ES-I3 (cell line): ENCODE measurements around the gene NR6A1.

Experiments
- H3K36me3 ChIP-seq: 2 replicates; pipeline ENCODE4 v1.6.1; 2013; ENCODE audit warnings: mild to moderate bottlenecking, low read length, control low read depth, moderate library complexity; ENCODE audit not compliant: insufficient read depth
- H3K4me1 ChIP-seq: 2 replicates; pipeline ENCODE4 v1.6.1; 2013; ENCODE audit warnings: mild to moderate bottlenecking, control low read depth, low read length; ENCODE audit not compliant: insufficient read depth
- H3K9ac ChIP-seq: 2 replicates; pipeline ENCODE4 v1.6.1; 2013; ENCODE audit warnings: low read depth, mild to moderate bottlenecking, low read length, moderate library complexity
- H3K9me3 ChIP-seq: 2 replicates; pipeline ENCODE4 v1.6.1; 2013; ENCODE audit warnings: mild to moderate bottlenecking, low read length, moderate library complexity; ENCODE audit not compliant: control insufficient read depth, insufficient read depth

NR6A1 gene

DNA sequence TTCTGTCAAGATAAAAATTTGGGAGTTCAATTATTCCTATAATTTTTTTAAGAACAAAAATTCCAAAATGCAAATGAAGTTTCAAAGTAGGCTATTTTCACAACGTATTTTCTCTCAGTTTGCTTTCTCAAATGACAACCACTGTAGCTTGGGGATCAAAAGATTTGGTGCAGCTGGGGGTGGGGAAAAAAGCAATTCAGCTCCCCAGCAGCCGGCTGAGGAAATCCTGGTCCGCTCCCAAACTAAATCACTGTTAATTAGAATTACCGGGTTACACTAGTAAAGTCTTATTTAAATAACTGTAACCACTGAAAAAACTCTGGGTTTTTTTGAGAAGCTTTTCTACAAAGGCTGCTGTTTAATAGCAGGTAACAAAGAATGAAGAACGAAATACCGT lies 5.7 kb downstream of the NR6A1 start:
- H3K4me1 ChIP-seq, result peaks cover 68% of the 10 kb centered on the region
- no peaks in the 10 kb centered on the region for H3K9me3 ChIP-seq
- H3K9ac ChIP-seq, result no peak overlapping the region
- no peaks in the 10 kb centered on the region for H3K36me3 ChIP-seq

DNA sequence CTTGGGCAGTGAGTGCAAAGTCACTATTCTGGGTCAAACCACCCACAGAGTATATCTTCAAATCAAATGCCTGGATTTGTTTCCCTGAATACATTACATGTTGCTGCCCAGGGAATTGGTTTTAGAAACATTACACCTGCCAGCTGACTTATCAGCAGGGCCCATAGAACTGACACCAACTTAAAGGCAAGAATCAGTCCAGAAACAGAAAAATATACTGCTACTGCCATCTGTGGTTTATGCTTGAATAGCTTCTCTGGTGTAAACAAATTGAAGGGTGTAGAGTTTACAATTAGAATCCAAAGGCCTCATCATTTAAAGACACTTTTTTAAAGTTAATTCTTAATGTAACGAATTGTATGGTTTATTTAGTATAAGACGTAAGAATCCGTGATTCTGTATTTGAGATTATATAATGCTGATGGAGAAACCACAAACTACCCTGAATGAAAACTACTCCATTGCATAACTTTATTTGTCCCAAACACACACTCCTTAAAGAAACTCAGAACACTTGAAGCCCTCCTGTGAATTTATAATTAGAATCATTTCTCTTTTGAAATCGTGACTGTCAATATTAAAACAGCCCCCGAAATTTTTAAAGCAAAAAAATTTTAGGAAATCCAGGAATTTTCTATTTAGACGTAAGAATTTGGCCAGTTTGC lies 6.2 kb downstream of the NR6A1 start:
- no peaks in the 10 kb centered on the region for H3K9me3 ChIP-seq
- H3K36me3 ChIP-seq, result no peaks in the 10 kb centered on the region
- peaks cover 70% of the 10 kb centered on the region for H3K4me1 ChIP-seq
- no peak overlapping the region for H3K9ac ChIP-seq

DNA sequence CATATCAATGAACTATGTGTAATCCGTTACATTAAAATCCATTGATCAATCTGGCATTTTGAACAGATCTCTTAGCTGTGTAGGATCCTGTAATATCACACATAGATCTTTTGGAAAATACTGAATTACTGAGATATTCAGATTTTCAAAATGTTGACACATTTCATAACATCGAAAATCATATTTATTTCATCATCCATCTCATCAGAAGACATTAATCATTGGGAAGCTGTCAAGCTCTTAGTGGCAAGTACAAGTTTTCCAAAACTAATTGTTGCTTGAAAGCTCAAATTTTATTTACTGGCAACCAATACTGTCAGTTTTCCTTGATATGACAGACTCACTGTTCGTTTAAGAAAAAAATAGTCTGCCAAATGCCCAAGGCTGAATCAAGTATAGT lies 8.5 kb downstream of the NR6A1 start:
- Histone ChIP-seq H3K9me3 (no peaks in the 10 kb centered on the region), H3K9ac (no peak overlapping the region), H3K36me3 (no peaks in the 10 kb centered on the region), H3K4me1 (peaks cover 71% of the 10 kb centered on the region)

DNA sequence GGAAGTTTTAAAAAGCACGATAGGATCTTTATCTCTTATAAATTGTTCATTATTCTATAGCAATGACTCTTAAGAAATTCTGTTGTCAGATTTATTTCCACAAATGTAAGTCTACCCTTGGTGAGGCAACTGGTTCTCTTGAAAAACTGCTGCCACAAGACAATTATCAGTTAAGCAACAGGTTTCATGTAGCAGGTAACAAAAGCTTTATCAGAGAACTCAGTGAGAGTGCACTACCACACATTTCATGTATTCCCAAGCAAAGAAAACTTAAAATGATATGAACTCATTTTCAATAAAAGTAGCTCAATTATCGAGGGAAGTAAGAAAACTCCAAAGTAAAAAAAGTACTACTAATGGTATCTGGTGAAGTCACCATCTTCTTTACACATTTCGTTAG lies 9.4 kb downstream of the NR6A1 start:
- H3K36me3 ChIP-seq, result no peaks in the 10 kb centered on the region
- no peak overlapping the region for H3K9ac ChIP-seq
- H3K9me3 ChIP-seq, result no peaks in the 10 kb centered on the region
- H3K4me1 ChIP-seq, result peaks cover 69% of the 10 kb centered on the region

GRCh38 chr9:124761196-124761595 lies 9.9 kb downstream of the NR6A1 start:
- Histone ChIP-seq H3K36me3 (no peaks in the 10 kb centered on the region), H3K9ac (no peak overlapping the region), H3K4me1 (peaks cover 69% of the 10 kb centered on the region), H3K9me3 (no peaks in the 10 kb centered on the region)

GRCh38 chr9:124760719-124761118 lies 10.4 kb downstream of the NR6A1 start:
- no peaks in the 10 kb centered on the region for H3K36me3 ChIP-seq
- no peaks in the 10 kb centered on the region for H3K9me3 ChIP-seq
- no peak overlapping the region for H3K9ac ChIP-seq
- peaks cover 65% of the 10 kb centered on the region for H3K4me1 ChIP-seq

DNA sequence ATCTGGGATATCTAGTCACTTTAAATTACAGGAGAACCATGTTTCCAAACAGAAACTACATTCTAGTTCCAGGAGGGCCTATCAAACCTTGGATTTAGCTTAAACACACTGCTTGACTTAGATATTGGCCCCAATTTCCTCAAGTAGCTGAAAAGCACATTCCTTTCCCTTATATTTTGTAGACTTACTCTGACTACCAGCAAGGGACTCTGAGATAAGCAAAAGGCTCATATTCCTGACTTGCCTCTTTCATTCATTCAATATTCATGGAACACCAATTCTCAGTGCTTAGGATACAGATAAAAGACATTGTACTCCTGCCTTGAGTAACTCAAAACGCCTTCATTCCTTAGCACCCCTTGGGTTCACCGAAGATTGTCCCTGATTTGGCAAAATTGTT lies 11.8 kb downstream of the NR6A1 start:
- H3K36me3 ChIP-seq, result no peaks in the 10 kb centered on the region
- H3K9ac ChIP-seq, result no peak overlapping the region
- no peaks in the 10 kb centered on the region for H3K9me3 ChIP-seq
- peaks cover 57% of the 10 kb centered on the region for H3K4me1 ChIP-seq

- H3K9ac ChIP-seq, result no peak overlapping the region
- peaks cover 63% of the 10 kb centered on the region for H3K4me1 ChIP-seq
- H3K9me3 ChIP-seq, result no peaks in the 10 kb centered on the region
- H3K36me3 ChIP-seq, result no peaks in the 10 kb centered on the region
Observed at GRCh38 chr9:124758691-124759090, 12.4 kb downstream of the NR6A1 start.

DNA sequence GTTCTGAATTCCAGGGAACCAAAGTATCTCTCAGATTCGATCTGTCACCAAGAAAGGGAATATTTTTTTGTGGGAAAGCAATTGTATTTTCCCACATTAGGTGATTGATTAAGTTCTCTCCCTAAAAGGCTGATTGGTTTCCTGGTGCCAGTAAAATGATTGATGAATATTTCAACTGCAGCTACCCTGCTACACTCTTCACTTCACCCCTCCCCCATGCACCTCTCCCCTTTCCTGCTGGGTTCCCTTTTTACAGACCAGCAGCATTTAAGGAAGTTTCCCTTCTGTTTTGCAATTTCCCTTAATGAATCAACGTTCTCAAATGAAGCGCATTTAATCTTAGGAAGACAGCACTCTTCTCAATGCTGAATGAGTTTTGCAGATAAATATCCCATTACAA lies 13.1 kb downstream of the NR6A1 start:
- Histone ChIP-seq H3K4me1 (peaks cover 61% of the 10 kb centered on the region), H3K36me3 (no peaks in the 10 kb centered on the region), H3K9ac (peak overlapping the region; percentile 5; the same call in 1 of the 2 replicates), H3K9me3 (no peaks in the 10 kb centered on the region)

DNA sequence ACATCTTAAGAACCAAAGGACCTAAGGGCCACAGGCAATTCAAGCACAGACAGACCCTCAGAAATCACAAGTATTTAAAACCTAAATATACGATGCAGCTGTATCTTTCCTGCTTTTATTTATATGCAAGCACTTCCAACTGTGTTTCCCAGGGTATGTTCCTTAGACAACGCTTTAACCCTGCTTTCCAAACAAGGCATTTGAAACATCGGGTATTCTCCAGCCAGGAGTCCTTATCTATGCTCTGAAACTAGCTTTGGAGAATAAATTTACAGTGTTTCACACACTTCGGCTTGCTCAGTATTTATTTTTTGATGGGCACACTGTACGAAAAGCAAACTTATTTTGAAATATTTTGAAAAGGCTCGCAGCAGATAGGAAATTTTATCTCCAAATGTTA lies 13.5 kb downstream of the NR6A1 start:
- no peaks in the 10 kb centered on the region for H3K36me3 ChIP-seq
- peaks cover 61% of the 10 kb centered on the region for H3K4me1 ChIP-seq
- no peaks in the 10 kb centered on the region for H3K9me3 ChIP-seq
- H3K9ac ChIP-seq, result peak overlapping the region; percentile 5; the same call in 1 of the 2 replicates

GRCh38 chr9:124756011-124756410 lies 15.1 kb downstream of the NR6A1 start:
- H3K36me3 ChIP-seq, result no peaks in the 10 kb centered on the region
- peaks cover 46% of the 10 kb centered on the region for H3K4me1 ChIP-seq
- H3K9ac ChIP-seq, result no peak overlapping the region
- no peaks in the 10 kb centered on the region for H3K9me3 ChIP-seq

DNA sequence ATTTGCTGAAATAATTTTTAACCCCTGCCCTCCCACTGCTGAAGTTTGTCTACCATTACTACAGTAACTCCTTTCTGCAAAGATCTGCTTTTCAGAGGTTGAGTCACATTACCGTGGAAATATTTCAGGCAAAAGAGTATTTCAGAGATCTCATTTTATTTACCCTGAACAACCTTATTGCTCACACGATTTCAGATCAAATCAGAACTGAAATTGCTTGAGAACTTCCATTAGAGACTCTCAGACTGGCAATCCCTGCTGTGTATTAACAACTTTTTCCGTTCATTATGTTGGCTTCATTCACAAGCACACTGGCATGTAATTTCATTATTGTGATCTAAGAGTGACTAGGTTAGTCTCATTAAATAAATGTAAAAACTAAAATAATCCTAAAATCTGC lies 16.1 kb downstream of the NR6A1 start:
- Histone ChIP-seq H3K36me3 (no peaks in the 10 kb centered on the region), H3K9me3 (no peaks in the 10 kb centered on the region), H3K4me1 (peaks cover 41% of the 10 kb centered on the region), H3K9ac (no peak overlapping the region)

- Histone ChIP-seq H3K9ac (no peak overlapping the region), H3K36me3 (no peaks in the 10 kb centered on the region), H3K4me1 (peaks cover 37% of the 10 kb centered on the region), H3K9me3 (no peaks in the 10 kb centered on the region)
Observed at GRCh38 chr9:124754289-124754688, 16.8 kb downstream of the NR6A1 start.

DNA sequence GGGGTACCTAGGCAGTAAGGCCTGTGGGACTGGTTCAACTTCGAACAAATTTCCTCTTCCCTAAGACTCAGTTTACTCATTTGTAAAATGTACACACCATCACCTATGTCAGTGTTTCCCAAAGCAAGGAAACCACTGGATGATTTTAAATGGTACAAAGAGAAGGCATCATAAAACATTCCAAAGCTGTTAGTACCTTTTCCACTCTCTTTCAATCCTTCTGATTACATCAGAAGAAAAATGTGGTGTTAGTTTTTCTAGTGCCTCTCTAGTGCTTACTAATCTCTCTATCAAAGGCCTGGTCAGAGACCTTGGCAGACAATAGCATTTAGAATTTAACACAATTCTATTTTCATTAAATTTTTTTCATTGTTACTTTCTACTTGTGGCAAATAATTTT lies 18.1 kb downstream of the NR6A1 start:
- Histone ChIP-seq H3K36me3 (no peaks in the 10 kb centered on the region), H3K9ac (no peak overlapping the region), H3K9me3 (no peaks in the 10 kb centered on the region), H3K4me1 (peaks cover 28% of the 10 kb centered on the region)

GRCh38 chr9:124749781-124750180 lies 21.3 kb downstream of the NR6A1 start:
- H3K9ac ChIP-seq, result no peak overlapping the region
- H3K9me3 ChIP-seq, result no peaks in the 10 kb centered on the region
- no peaks in the 10 kb centered on the region for H3K36me3 ChIP-seq
- peaks cover 12% of the 10 kb centered on the region for H3K4me1 ChIP-seq

DNA sequence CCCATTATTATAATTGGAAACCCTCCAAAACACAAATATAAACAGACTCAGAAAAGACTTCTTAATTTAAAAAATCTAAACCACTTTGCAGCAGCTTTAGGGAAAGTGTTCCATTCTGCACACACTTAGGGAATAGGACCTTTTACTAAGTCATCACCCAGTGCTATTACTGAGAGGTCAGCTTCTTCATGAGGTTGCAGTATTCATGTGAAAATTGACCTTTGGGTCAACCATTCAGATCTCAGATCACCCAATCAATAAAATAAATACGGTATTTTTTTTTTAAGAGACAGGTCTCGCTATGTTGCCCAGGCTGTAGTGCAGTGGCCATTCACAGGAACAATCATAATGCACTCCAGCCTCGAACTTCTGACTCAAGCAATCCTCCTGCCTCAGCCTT lies 21.8 kb downstream of the NR6A1 start:
- Histone ChIP-seq H3K9me3 (no peaks in the 10 kb centered on the region), H3K4me1 (peaks cover 12% of the 10 kb centered on the region), H3K36me3 (no peaks in the 10 kb centered on the region), H3K9ac (no peak overlapping the region)
